ENCODE measurements around the gene OR10A3. TPM values are rescaled to one million over a fixed set of nuclear protein-coding genes. Genes with fewer than 3 reads are reported as not detected.

Gene OR10A3
- total and polyA plus RNA-seq, 2 experiments from 2014 or later = not detected

DNA sequence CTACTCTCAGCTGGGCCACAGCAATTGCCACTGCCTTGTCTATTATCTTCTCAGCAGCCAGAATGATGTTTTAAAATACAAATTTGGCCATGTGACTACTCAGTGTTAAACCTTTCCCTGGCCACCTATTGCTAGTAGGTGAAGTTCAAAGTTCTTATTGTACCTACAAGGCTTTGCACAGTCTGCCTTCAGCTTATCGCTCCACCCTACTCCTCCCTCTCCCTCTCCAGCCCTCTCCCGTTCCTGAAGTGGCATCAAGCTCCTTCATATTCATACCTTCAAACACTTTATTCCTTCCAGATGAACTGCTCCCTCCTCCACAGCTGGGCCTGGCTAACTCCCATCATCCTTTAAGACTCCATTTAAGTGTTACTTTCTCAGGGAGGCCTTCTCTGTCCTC is 47.7 kb downstream of the OR10A3 start:
- TF ChIP-seq, protein P1, sequence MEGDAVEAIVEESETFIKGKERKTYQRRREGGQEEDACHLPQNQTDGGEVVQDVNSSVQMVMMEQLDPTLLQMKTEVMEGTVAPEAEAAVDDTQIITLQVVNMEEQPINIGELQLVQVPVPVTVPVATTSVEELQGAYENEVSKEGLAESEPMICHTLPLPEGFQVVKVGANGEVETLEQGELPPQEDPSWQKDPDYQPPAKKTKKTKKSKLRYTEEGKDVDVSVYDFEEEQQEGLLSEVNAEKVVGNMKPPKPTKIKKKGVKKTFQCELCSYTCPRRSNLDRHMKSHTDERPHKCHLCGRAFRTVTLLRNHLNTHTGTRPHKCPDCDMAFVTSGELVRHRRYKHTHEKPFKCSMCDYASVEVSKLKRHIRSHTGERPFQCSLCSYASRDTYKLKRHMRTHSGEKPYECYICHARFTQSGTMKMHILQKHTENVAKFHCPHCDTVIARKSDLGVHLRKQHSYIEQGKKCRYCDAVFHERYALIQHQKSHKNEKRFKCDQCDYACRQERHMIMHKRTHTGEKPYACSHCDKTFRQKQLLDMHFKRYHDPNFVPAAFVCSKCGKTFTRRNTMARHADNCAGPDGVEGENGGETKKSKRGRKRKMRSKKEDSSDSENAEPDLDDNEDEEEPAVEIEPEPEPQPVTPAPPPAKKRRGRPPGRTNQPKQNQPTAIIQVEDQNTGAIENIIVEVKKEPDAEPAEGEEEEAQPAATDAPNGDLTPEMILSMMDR (IDR thresholded peaks at IDR 0.05; ENCODE audit: low read depth, low read length) = no peak

DNA sequence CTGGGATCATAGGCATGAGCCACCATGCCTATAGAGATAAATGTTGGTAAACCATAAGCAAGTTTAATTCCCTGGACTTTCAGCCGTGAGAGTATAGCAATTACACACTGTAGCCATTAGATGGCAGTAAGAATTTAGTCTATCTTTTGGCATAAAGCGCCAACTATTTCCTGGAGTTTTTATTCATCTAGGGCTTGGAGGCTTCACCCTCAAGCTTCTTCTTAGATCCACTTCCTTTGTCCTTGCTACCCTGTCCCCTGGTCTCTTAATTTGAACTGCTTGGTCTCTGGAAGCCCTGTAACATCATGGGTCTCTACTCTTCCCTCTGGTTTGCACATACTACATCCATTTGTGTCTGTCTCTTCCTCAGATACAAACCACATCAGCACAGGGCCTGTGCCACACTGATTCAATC is 48.7 kb downstream of the OR10A3 start:
- TF ChIP-seq, protein P1 (IDR thresholded peaks at IDR 0.05; ENCODE audit: low read depth, low read length) = peak; percentile 73
- H3K4me1 ChIP-seq (ENCODE audit: low read depth) = no peaks in the 10 kb centered on the region
- H3K4me3 ChIP-seq = no peak overlapping the region
- H3K27me3 ChIP-seq = no peaks in the 10 kb centered on the region
- H3K36me3 ChIP-seq = no peaks in the 10 kb centered on the region
- H3K27ac ChIP-seq = no peak overlapping the region
- peak; percentile 66 to 76 for DNase-seq (ENCODE audit: low read depth in 1 of 2, low spot score in 1 of 2)
- no peaks in the 10 kb centered on the region for H3K9me3 ChIP-seq (ENCODE audit: low read depth)

More for the DNA sequence above, 47.7 kb downstream of the OR10A3 start:
- H3K27ac ChIP-seq = no peak overlapping the region
- no peak for DNase-seq (ENCODE audit: low read depth in 1 of 2, low spot score in 1 of 2)
- no peak overlapping the region for H3K4me3 ChIP-seq
- H3K27me3 ChIP-seq = no peaks in the 10 kb centered on the region
- H3K36me3 ChIP-seq = no peaks in the 10 kb centered on the region
- H3K4me1 ChIP-seq (ENCODE audit: low read depth) = no peaks in the 10 kb centered on the region
- no peaks in the 10 kb centered on the region for H3K9me3 ChIP-seq (ENCODE audit: low read depth)

DNA sequence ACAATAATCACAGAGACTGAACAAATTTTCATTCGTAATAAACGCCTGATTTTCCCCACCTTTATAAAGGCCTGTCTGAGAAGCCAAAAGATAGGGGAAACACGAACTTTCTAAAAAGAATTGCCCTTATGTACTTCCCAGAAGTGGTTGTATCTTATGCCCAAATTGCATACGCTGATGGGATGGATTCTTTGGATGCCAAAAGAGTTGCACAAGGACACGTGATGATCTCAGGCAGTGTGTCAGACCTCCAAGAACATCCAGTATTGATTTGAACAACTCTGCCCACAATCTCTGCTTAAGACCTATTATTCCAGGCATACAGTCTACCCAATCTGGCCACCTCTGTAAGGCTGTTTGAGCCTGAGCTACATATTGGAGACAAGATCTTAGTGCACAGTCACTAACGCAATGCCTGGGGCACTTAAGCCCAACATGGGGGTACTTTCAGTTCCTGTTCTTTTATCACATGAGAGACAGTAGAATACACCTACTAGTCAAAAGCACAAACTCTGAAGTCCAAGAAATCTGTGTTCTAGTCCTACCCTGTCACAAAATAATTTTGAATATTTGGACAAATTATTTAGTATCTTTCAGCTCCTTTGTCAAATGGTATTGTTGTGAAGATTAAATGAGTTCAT is 49.3 kb downstream of the OR10A3 start:
- no peaks in the 10 kb centered on the region for H3K36me3 ChIP-seq
- H3K4me3 ChIP-seq = no peak overlapping the region
- H3K27ac ChIP-seq = no peak overlapping the region
- no peaks in the 10 kb centered on the region for H3K9me3 ChIP-seq (ENCODE audit: low read depth)
- no peaks in the 10 kb centered on the region for H3K27me3 ChIP-seq
- no peaks in the 10 kb centered on the region for H3K4me1 ChIP-seq (ENCODE audit: low read depth)
- peak in 1 of 2 donors; percentile 68 for DNase-seq (ENCODE audit: low read depth in 1 of 2, low spot score in 1 of 2)
- TF ChIP-seq, protein P1 (IDR thresholded peaks at IDR 0.05; ENCODE audit: low read depth, low read length) = no peak

DNA sequence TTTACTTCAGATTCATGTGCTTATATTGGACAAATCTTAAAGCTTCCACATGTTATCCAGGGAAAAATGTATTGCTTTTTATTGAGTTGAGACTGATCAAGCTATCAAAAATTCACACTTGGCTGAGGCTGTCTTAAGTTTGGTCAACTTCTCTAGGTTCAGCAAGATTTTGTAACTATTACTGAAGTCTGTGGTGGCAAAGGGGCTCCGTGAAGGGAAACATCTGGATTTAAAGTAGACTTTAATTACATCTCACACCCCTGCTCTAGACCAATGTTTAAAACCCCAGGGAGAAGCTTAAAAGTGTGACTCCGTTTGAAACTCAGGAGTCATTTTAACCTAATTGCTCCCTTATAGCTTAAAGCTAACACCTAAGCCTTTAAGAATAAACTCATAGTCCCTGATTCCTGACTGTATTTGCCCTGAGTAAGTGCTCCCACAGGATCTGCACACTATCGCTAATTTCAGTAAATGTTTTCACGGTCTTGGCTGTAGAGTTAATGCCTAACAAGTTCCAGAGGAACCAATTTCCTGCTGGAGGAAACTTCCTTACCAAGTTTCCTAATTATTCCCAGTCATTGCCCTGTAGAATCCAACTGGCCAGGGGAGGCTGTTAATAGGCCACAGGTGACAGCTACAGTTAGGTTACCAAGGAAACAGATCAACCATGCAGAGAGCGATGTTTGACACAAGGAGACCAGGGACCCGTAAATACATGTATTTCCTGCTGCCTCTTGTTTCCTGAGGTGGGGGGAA is 50.9 kb downstream of the OR10A3 start:
- H3K4me1 ChIP-seq (ENCODE audit: low read depth) = no peaks in the 10 kb centered on the region
- DNase-seq (ENCODE audit: low read depth in 1 of 2, low spot score in 1 of 2) = no peak
- no peak overlapping the region for H3K4me3 ChIP-seq
- no peaks in the 10 kb centered on the region for H3K9me3 ChIP-seq (ENCODE audit: low read depth)
- H3K27me3 ChIP-seq = no peaks in the 10 kb centered on the region
- H3K27ac ChIP-seq = no peak overlapping the region
- H3K36me3 ChIP-seq = no peaks in the 10 kb centered on the region
- TF ChIP-seq, protein P1 (IDR thresholded peaks at IDR 0.05; ENCODE audit: low read depth, low read length) = no peak

DNA sequence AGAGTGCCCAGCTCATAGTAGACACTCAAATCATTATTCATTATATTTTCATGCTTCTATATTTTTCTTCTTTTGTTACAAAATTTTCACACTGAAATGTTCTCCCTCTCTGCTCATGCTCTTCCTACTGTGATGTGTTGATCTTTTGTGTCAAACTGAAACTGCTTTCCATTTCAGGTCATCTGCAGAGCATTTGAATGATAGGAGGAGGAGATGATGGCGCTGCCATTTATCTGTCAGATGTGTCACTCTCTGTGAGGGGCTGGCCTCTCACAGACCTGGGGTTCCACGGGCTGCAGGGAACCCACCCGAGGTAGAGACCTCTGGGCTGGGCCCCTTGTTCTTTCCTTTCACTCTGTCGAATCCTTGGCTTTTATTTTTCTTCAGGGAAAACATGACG is 51.5 kb downstream of the OR10A3 start:
- H3K27me3 ChIP-seq = no peaks in the 10 kb centered on the region
- no peaks in the 10 kb centered on the region for H3K9me3 ChIP-seq (ENCODE audit: low read depth)
- H3K4me3 ChIP-seq = no peak overlapping the region
- TF ChIP-seq, protein P1 (IDR thresholded peaks at IDR 0.05; ENCODE audit: low read depth, low read length) = no peak
- no peak overlapping the region for H3K27ac ChIP-seq
- no peaks in the 10 kb centered on the region for H3K4me1 ChIP-seq (ENCODE audit: low read depth)
- no peaks in the 10 kb centered on the region for H3K36me3 ChIP-seq
- no peak for DNase-seq (ENCODE audit: low read depth in 1 of 2, low spot score in 1 of 2)

Other genes with a start within 250 kb of the OR10A3 start
- not detected in 2 replicates for gene OVCH2, start 235.2 kb downstream of the OR10A3 start, total RNA-seq
- not detected in 2 replicates for gene OVCH2, start 235.2 kb downstream of the OR10A3 start, polyA plus RNA-seq
- gene OR5P2, start 144.8 kb downstream of the OR10A3 start, total RNA-seq = not detected in 2 replicates
- gene OR5P2, start 144.8 kb downstream of the OR10A3 start, polyA plus RNA-seq = not detected in 2 replicates
- not detected in 2 replicates for gene OR5P3, start 110.9 kb downstream of the OR10A3 start, total RNA-seq
- gene OR5P3, start 110.9 kb downstream of the OR10A3 start, polyA plus RNA-seq = not detected in 2 replicates
- not detected in 2 replicates for gene OR10A6, start 10.4 kb downstream of the OR10A3 start, total RNA-seq
- gene OR10A6, start 10.4 kb downstream of the OR10A3 start, polyA plus RNA-seq = not detected in 2 replicates
- not detected in 2 replicates for gene NLRP10, start 23.7 kb upstream of the OR10A3 start, total RNA-seq
- gene NLRP10, start 23.7 kb upstream of the OR10A3 start, polyA plus RNA-seq = not detected in 2 replicates
- gene EIF3F, start 45.6 kb upstream of the OR10A3 start, total RNA-seq = 271 and 306 TPM in 2 replicates
- gene EIF3F, start 45.6 kb upstream of the OR10A3 start, polyA plus RNA-seq = 150 and 215 TPM in 2 replicates
- 22.9 and 48.2 TPM in 2 replicates for gene TUB, start 139.5 kb upstream of the OR10A3 start, total RNA-seq
- 6.7 and 16.1 TPM in 2 replicates for gene TUB, start 139.5 kb upstream of the OR10A3 start, polyA plus RNA-seq
- gene RIC3, start 227.3 kb upstream of the OR10A3 start, total RNA-seq = 8.7 and 14.3 TPM in 2 replicates
- gene RIC3, start 227.3 kb upstream of the OR10A3 start, polyA plus RNA-seq = 12.4 and 22.1 TPM in 2 replicates